Activated CD4-positive, CD25-positive, alpha-beta regulatory T cell treated with anti-CD3 and anti-CD28 coated beads, Interleukin-2, amount 50 U/mL, for 72 hours (primary cell): ENCODE data around the gene CHCHD3.

ENCODE experiments used
- DNase-seq: peaks from one replicate; pipeline ENCODE4 v3.0.0; 2021

CHCHD3 gene

GRCh38 chr7:132764762-132765161, 317.1 kb downstream of the CHCHD3 start:
- DNase-seq: no peak

DNA sequence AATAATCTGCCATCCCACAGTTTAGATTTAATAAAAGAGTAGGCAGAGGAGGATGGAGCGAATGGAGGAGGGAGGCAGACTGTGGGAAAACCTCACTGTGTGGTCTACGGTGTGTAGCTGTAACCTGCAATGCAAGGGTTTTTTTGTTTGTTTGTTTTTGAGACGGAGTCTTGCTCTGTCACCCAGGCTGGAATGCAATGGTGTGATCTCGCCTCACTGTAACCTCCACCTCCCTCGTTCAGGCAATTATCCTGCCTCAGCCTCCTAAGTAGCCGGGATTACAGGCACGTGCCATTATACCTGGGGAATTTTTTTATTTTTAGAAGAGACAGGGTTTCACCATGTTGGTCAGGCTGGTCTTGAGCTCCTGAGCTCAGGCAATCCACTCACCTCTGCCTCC, 321.0 kb downstream of the CHCHD3 start:
- no peak for DNase-seq

GRCh38 chr7:132760244-132760623, 321.7 kb downstream of the CHCHD3 start:
- no peak for DNase-seq

- no peak for DNase-seq
Observed at GRCh38 chr7:132759482-132760243, 322.2 kb downstream of the CHCHD3 start.

- DNase-seq: no peak
Observed at GRCh38 chr7:132758986-132759385, 322.9 kb downstream of the CHCHD3 start.

DNA sequence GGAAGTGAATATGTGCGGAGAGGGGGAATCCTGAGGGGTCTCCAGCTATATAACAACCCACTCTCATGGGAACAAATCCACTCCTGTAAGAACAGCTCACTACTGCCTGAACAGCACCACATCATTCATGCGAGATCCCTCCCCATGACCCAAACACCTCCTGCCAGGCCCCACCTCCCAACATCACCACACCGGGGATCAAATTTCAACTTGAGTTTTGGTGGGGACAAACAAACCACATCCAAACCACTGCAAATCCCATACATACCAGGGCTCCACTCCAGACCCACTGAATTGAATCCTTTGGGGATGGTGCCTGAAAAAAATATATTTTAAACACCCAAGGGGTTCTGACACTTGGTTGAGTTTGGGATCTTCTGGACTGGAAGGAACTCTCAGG, 324.1 kb downstream of the CHCHD3 start:
- no peak for DNase-seq

DNA sequence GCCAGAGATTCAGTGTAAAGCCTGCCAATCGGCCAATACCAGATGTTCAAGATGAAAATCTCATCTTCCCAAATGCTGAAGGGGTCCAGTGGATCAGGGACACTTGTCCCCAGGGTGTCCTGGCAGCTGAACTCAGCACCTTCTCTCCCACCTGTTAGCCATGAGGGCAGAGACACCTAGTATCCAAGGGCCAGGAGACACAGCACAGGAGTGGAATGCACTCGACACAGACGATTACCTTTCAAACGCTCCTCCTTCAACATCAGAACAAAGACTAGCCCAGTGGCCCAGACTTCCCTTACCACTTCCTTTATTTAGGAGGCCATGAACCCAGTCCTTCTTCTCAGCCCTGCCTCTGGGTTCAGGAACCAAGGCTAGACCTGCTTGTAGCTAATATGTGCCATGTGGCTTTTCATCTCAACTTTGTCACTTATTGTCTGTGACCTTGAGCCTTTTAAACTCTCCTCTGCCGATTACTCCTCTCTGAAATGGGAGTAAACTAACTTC, 325.4 kb downstream of the CHCHD3 start:
- no peak for DNase-seq

DNA sequence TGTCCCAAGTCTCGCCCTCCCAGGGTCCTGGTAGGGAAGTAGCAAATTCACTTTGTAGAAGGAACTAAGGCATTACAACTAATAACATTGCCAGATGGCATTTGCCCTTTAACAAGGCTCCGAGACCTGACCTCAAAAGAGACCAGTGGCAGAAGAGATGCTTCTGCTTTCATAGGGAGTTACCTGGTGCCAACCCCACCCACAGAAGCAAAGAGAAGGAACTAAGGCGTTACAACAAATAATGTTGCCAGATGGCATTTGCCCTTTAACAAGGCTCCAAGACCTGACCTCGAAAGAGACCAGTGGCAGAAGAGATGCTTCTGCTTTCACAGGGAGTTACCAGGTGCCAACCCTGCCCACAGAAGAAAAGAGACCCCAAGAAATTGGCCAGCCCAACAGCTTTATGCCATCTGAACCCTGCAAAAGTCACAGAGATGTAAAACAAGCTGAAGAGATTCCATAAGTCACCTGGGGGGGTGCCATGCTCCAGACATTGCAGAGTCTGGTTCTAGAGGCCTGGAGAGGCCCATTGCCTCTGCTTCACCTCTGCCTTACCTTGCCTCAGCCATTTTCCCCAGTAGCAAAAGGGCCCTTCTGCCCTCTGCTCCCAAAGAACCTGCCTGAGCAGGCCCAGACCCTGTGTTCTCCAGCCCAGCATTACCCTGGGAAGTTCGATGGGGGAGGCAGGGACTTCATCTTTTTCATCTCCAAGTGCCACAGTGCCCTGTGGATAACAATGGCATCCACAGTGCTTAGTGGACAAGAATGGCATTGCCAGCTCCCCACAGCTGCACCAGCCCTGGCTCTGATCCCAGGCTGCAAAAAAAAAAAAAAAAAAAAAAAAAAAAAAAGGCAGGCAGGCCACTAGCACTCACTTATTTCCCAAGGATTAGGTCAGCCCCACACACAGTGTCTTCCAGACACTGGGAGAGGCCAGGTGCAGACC, 326.1 kb downstream of the CHCHD3 start:
- DNase-seq: no peak

- no peak for DNase-seq
Observed at GRCh38 chr7:132752431-132752830, 329.5 kb downstream of the CHCHD3 start.

- DNase-seq: no peak
Observed at GRCh38 chr7:132751244-132751647, 330.6 kb downstream of the CHCHD3 start.

DNA sequence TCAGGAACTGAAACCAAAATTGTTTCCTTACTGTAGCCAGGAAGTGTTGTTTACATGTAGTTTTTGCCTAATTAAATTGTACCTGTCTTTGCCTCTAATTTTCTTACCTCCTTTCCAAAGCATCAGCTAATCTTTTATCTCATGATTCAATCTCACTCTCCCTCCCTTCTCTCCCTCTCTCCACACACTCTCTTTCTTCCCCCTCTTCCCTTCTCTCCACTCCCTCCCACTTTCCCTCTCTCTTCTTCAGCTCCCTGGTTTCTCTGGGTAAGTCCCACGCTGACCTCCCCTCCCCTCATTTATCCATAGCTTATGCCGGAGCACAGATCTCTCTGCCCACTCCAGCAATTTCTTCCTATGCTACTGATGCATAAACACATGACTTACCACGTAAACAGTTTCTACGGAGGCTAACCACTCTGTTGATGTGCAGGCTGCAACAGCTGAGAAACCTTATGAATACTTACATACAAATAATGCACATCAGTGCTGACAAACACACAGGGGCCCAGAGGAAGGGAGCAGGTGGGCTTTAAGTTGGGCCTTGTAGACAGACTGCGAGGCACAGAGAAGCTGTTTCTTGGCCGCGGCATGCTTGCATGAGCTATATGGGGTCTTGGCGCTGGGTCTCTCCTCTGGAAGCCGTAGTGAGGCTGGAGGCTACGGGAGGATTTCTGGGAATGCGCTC, 331.2 kb downstream of the CHCHD3 start:
- DNase-seq: no peak

DNA sequence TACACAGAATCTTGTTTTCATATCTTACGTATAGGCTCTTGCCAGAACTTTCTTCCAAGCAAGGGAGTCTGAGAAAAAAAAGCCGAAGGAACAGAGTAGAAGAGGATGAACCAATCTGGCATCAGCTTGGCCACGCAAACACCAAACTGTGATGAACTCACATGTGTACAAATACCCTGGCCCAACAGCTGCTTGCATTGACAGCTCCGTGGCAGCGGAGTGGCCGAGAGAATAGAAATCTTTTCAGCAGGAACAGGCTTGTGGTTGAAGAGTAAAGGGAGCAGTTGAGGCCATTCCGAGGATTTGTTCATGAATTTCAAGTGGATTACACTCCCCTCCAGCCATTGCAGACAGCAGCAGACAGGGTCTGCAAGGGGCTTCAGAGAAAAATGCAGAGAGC, 331.8 kb downstream of the CHCHD3 start:
- DNase-seq: no peak

- DNase-seq: no peak
Observed at GRCh38 chr7:132745510-132745909, 336.4 kb downstream of the CHCHD3 start.

DNA sequence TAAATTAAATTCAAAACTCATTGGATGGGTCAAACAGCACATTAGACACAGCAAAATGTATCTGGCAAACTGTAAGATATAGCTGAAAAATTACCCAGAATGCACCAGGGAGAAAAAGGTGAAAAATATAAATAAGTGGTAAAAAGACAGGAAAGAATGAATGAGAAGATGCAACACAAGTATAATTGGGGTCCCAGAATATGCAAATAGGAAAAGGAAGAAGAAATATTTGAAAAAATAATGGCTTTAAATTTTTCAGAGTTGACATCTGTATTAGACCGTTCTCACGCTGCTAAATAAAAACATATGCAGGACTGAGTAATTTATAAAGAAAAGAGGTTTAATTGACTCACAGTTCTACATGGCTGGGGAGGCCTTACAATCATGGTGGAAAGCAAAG, 337.9 kb downstream of the CHCHD3 start:
- DNase-seq: no peak

- DNase-seq: no peak
Observed at GRCh38 chr7:132742189-132742612, 339.7 kb downstream of the CHCHD3 start.

- DNase-seq: no peak
Observed at GRCh38 chr7:132740176-132740575, 341.7 kb downstream of the CHCHD3 start.

DNA sequence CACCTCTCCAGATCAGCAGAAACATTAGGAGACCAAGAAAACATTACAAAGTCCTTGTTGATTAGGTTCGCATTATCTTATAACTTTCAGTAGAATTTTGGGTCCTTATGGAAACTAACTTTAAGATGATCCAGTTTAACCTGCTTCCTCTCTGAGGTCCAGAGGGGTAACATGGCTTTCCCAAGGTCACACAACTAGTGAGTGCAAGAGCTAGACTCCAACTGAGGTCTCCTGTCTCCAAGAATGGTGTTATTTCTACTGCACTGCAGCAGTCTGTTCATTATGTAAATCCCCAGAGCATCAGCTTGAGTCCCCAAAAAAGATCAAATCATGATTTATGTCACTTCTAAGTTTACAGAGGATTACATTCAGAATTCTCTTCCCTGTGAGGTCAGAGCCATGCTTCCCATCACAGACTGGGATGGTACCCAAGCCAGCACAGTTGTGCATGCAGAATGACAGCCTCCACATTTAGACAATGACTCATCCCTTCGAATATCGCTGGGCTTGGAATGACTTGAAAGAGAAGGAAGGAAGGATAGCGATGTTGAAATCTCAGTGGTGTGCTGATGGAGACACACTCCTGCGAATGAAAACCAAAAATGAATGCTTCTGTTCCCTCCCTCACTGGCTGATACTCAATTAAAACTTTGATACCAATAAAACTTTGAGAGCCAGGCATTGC, 342.5 kb downstream of the CHCHD3 start:
- no peak for DNase-seq

GRCh38 chr7:132738254-132738653, 343.6 kb downstream of the CHCHD3 start:
- no peak for DNase-seq

DNA sequence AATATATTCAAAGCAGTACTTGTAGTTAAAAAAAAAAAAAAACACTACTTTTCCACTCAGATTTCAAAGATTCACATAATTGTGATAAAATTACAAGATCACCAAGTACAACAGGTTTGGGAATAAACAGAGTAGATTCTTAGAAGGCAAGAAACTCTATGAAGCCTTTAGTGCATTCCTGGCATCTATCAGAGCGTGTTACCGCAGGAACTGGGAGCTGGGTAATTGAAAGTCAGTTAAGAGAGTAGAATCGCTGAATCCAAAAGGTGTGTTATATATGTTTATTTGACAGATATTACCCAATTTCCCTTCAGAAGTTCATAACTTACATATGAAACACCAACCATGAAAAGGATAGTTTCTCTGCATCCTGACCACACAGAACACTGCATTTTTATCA, 346.4 kb downstream of the CHCHD3 start:
- DNase-seq: no peak
